CD4-positive, alpha-beta T cell treated with Interleukin-6 for 4 hours (primary cell): ENCODE data around the gene ANGPTL2.
"Not testable (repeated sequence)": the region's sequence is repeated elsewhere in the genome, so short reads cannot be mapped to it uniquely, and the experiment has no call there.

ENCODE experiments used
- DNase-seq: peaks from one replicate; pipeline ENCODE4 v3.0.0-alpha.2; 2020; ENCODE audit warnings: mixed read lengths

The ANGPTL2 gene, protein sequence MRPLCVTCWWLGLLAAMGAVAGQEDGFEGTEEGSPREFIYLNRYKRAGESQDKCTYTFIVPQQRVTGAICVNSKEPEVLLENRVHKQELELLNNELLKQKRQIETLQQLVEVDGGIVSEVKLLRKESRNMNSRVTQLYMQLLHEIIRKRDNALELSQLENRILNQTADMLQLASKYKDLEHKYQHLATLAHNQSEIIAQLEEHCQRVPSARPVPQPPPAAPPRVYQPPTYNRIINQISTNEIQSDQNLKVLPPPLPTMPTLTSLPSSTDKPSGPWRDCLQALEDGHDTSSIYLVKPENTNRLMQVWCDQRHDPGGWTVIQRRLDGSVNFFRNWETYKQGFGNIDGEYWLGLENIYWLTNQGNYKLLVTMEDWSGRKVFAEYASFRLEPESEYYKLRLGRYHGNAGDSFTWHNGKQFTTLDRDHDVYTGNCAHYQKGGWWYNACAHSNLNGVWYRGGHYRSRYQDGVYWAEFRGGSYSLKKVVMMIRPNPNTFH

GRCh38 chr9:127122176-127123063 lies at the start of gene ANGPTL2:
ANGPTL2 (minus strand) TSS chr9:127122635; CDS start chr9:127108731, 13,904 bp downstream.
- peak; percentile 12 for DNase-seq

DNA sequence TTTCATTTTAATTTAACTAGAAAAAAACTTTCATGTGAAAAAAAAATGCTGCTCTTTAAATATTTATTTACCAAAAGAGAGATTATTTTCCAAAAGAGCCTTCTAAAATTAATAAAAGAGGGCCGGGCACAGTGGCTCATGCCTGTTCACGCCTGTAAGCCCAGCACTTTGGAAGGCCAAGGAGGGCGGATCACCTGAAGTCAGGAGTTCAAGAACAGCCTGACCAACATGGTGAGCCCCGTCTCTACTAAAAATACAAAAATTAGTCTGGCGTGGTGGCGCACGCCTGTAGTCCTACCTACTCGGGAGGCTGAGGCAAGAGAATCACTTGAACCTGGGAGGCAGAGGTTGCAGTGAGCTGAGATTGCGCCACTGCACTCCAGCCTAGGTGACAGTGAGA lies 48.9 kb upstream of the ANGPTL2 start:
- DNase-seq, result not testable (repeated sequence)

GRCh38 chr9:127170652-127171051 lies 48.2 kb upstream of the ANGPTL2 start:
- no peak for DNase-seq

DNA sequence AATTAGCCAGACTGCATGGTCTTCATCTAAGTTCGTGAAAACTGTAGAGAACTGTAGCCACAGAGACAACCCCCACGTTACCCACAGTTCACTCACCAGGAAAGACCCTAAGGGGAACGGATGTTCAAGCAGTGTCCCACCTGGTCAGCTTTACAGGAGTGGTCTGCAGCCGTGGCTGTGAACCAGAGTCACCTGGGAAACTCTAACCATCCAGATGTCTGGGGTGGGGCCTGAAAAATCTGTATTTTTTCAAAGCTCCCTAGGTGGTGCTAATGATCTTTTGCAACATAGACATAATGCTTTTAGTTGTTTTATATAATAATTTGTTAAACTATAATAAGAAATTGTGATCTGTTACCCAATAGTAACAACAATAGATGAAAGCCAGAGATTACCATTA lies 47.7 kb upstream of the ANGPTL2 start:
- no peak for DNase-seq

- DNase-seq, result no peak
These were observed 47.1 kb upstream of the ANGPTL2 start for GRCh38 chr9:127169575-127169883.

GRCh38 chr9:127168756-127169574 lies 46.5 kb upstream of the ANGPTL2 start:
- DNase-seq, result no peak

DNA sequence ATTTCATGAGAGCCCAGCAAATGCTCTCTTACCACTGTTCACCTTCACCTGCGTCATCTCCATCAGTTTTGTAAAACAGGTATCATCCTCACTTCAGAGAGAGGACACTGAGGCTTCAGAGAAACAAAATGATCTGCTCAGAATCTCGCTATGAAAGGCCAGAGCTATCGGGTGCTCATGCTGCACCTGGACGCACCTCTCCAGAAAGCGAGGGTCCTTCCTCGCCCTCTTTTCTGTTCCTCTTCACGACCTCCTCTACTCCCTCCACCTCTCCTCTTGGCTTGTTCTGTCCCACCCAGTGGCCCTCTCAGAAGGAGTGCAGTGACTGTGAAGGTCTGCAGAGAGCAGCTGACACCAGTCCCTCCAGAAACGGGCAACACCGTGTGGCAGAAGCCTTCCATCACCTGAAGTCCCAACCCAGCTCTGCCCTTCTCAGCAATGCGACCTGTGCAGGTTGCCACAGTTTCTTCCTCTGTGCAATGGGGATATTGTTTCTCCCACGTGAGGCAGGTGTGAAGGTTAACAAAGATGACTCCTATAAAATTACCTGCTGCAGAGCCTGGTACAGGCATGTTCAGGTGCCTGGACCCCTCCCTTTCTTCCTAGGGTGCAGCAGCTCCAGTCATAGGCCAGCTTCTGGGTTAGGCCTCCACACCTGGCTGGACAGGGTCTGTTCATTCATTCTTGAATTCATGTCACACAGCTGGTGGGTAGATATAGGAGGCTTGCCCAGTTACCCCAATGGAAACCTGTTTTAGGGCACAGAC lies 45.3 kb upstream of the ANGPTL2 start:
- no peak for DNase-seq

DNA sequence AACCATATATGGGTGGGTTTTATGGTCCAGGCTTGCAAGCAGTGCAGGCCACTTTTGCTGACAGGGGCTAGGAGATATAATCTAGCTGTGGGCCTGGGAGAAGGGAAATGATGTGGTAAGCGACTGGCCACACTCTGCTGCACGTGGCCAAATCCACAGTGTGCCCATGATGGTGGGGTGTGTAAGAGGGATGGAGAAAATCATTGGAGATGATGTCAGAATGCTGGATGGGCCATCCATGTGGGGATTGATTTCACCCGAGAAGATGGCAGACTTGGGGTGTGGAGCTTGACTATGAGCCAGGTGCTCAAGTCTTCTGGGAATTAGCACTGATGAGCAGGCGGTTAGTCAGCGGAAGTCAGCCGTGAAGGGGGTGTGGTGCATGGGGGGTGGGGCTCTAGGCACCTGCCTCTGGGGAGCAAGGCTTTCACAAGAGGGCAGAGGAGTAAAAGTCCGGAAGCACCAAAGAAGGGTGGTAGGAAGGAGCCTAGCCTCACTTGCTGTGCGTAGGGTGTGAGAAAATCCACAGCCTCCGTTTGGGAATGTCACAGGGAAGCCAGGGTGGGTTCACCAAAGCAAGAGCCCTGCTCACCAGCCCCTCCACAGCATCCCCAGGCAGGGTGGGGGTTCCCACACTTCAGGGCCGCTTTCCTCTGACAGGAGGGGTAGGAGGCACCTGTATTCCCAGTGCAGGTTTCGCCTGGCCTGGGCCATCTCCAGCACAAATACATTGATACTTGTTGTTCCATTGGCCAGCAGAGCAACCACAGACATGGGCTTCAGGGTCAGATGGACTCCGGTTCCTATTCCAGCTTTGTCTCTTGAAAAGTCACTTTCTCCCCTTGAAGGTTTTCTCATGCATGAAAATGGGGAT lies 44.5 kb upstream of the ANGPTL2 start:
- peak; percentile 21 for DNase-seq

GRCh38 chr9:127166111-127166510 lies 43.7 kb upstream of the ANGPTL2 start:
- DNase-seq, result no peak

DNA sequence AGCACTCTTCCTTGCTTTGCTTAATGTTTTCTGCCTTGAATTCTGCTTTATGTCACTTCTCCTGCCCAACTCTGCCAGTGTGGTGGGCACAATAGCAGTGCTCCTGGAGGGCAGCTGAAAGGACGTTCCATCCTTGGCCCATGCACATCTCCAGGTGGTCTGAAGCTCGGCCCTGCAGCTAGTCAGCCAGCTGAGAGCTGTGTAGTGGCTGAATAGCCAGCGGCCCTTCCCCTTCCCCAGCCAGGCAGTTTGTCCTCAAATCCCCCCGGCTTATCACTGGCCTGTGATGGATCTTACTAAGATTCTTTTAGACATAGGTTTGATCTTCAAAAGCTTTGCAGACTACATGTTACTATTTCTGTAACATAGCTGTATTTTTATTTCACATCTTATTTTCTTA lies 42.7 kb upstream of the ANGPTL2 start:
- no peak for DNase-seq

DNA sequence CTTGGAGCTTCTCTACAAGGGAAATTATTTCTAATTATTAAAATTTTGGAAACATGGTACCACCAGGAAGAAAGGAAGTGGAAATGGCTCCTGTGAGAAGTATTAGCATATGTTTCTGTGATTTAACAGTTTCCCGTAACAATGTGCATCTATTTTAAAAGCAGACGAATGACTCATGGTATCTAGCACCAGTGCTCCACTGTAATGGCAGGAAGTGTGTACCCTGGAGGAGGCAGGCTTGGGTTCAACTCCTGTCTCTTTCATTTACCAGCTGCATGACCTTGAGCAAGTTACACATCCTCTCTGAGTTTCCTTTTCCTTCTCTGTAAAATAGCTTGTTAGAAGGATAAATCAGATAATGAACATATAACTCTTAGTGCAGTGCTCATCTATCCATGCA lies 41.0 kb upstream of the ANGPTL2 start:
- DNase-seq, result peak; percentile 30

DNA sequence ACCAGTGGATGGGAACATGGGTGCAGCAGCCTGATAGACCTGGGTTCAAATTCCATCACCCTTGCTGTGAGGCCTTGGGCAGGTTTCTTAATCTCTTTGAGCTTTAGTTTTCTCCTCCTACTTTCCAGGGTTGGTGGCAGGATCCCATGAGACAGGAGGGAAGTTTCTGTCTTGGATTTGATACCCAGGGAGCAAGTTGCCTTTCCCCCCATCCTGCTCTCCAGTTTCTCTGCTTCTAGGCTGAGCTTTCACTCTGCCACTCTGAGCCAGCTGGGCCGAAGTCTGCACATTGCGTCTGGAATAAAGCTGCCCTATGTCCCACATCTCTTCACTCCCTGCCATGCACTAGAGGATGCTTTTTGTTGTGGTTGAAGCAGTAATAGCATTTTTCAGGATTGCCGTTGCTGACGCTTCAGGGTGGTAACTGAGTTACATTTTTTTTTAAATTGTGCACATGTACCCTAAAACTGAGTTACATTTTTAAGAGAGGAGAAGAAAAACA lies 40.5 kb upstream of the ANGPTL2 start:
- DNase-seq, result no peak

DNA sequence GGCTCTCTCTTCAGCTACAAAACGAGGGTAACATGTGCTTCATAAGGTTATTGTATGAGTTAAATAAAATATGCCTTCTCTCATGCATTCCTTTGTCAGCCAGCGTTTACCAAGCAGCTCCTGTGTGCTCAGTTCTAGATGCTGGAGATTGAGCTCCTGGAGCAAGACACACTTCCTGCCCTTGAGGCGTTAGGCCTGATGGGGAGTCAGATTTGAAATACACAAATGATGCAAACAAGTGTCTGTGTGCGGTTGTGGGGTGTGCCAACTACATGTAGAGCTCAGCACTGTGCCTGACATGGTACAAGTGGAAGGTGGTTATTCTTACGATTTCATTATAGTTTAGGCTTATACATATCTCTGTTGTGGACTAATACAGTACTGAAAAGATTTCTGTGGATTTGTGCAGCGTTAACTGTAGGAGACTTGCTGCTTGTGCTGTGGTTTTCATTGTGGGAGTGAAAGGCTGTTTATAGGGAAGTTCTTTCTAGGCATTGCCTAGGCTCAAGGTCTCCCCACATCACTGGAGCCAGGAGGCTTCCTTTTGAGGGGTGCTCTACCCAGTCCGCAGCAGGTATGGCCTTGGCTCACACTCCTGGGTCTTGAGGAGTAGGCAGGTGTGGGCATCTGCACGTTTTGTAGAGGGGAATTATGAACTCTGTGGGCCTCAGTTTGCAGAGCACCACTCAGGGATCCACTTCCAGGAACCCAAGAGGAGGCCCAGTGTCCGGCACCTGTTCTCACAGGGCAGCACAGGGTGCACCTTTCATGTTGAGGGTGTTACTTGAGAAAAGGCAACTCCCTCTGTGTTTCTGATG lies 39.8 kb upstream of the ANGPTL2 start:
- DNase-seq, result no peak

DNA sequence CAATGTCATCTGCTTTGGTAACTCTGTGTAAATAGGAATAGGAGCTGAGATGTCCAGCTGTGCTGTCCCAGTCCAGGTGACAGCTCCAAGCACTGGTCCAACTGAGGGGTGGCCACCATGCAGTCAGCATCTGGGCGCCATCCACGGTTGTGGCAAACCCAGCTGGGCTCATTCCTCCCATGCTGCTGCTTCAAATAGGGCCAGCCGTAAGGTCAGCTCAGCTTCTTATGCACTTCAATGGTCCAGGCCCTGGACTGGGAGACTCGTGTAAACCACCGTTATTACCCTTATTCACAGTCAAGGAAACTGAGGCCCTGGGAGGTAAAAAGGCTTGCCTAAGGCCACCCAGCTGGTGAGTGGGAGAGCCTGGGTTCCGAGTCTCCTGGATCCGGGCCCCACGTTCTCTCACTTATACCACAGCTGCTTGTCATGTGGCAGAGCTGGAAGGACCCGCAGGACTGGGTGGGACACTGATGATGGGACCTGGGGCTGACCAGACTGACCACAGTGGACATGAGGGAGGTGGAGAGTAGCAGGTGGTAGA lies 38.7 kb upstream of the ANGPTL2 start:
- DNase-seq, result no peak

DNA sequence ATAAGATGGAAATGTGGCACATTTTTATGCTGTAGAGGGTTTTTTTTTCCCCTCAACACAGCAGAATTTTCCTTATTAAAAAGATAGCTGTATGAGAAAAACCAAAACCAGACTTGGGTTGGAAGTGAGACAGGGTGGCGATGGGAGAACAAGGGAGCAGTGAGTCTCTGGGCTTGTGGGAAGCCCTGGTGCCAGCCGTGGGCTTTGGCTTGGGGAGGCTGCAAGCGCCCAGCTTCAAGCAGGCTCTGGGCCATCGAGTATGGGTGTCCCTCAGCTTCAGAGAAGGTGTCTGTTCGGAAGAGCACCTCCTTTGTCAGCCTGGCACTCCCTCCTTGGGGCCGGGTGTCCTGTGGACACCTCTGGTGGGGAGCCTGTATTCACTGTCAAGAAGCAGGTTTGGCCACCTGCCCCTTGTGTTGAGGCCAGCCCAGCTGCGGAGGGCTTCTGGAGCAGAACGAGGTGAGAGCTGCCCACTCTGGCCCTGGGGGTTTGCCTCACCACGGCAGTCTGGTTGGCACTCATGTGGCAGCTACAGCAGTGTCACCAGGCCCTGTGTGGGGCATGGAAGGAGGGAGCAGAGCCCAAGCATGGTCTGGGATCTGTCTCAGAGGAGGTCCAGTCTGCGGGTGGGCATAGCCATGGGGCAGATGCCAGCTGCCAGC lies 37.6 kb upstream of the ANGPTL2 start:
- no peak for DNase-seq

DNA sequence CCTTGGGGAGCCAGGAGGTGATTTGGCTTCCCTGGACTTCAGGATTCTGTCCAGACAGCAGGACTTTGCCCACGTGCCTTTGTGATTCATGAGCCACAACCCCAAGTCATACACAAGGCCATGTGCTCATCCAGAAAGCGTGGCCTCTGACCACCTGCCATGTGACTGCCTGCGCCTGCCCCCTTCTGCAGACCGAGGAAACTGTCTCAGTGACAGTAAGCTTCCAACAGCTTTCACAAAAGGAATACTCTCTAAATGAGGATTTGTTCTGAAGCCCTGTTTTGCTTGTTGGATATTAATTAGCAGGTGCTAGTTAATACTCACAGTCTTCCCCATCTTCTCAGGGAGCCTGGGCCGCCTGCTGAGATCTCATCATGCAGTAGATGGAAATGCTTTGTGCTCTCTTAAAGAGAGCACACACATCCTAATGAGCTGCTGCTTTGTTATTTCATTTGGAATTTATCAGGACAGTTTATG lies 36.9 kb upstream of the ANGPTL2 start:
- no peak for DNase-seq

DNA sequence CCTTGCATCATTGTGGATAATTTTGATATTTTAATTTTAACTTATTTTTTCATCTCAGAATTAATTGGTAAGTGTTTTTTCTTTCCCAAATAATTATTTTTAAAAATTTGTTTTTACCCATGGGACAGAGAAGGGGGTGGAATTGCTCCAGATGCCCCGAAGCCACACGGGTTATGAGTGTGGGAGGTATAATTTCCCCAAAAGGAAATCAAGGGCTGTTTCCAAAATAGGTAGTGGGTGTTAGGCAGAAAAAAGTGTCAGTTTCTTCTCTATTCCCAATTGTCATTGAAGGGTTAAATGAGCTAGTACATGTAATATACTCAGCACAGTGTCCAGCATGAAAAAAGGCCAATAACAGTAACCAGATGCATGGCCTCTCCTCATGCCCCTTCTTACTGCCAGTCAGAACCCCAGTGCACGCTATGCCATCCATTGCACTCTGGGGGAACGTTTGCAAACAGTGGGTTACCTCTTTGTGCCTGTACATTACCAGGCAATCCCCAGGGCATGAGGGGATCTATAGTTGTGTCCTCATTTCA lies 36.4 kb upstream of the ANGPTL2 start:
- no peak for DNase-seq

GRCh38 chr9:127155314-127155960 lies 33.0 kb upstream of the ANGPTL2 start:
- no peak for DNase-seq
